Kasumi-1 (cell line): ENCODE measurements around the gene TBX2.
"Not testable (repeated sequence)": the region's sequence is repeated elsewhere in the genome, so short reads cannot be mapped to it uniquely, and the experiment has no call there.

ENCODE experiments used
- DNase-seq, 2 experiments: peaks; one replicate each; lab custom pipeline; 2025; lab: John Stamatoyannopoulos, UW

The TBX2 gene

GRCh38 chr17:61413661-61414126 lies 14.1 kb downstream of the TBX2 start:
- no peak for DNase-seq

- no peak for DNase-seq
These were observed 14.7 kb downstream of the TBX2 start for GRCh38 chr17:61414141-61414935.

GRCh38 chr17:61414936-61415251 lies 15.3 kb downstream of the TBX2 start:
- no peak for DNase-seq

- no peak for DNase-seq
These were observed 15.9 kb downstream of the TBX2 start for GRCh38 chr17:61415374-61416210.

- DNase-seq: no peak
These were observed 16.5 kb downstream of the TBX2 start for GRCh38 chr17:61416211-61416539.

- peak; percentile 74 to 86 for DNase-seq
These were observed 17.1 kb downstream of the TBX2 start for GRCh38 chr17:61416540-61417363.

GRCh38 chr17:61418449-61418848 lies 18.8 kb downstream of the TBX2 start:
- no peak for DNase-seq

GRCh38 chr17:61419496-61420046 lies 19.9 kb downstream of the TBX2 start:
- DNase-seq: no peak

GRCh38 chr17:61420052-61420451 lies 20.4 kb downstream of the TBX2 start:
- DNase-seq: no peak

- DNase-seq: no peak
These were observed 21.2 kb downstream of the TBX2 start for GRCh38 chr17:61420745-61421398.

GRCh38 chr17:61421460-61421859 lies 21.8 kb downstream of the TBX2 start:
- DNase-seq: no peak

- DNase-seq: no peak
These were observed 22.6 kb downstream of the TBX2 start for GRCh38 chr17:61422116-61422799.

- DNase-seq: no peak
These were observed 23.2 kb downstream of the TBX2 start for GRCh38 chr17:61422869-61423268.

- DNase-seq: no peak
These were observed 24.5 kb downstream of the TBX2 start for GRCh38 chr17:61423967-61424649.

GRCh38 chr17:61425682-61426481 lies 26.2 kb downstream of the TBX2 start:
- no peak for DNase-seq

- DNase-seq: no peak
These were observed 27.1 kb downstream of the TBX2 start for GRCh38 chr17:61426482-61427304.

GRCh38 chr17:61427567-61427966 lies 27.9 kb downstream of the TBX2 start:
- DNase-seq: no peak

- no peak for DNase-seq
These were observed 29.6 kb downstream of the TBX2 start for GRCh38 chr17:61429274-61429673.

- not testable (repeated sequence) for DNase-seq
These were observed 30.2 kb downstream of the TBX2 start for GRCh38 chr17:61429831-61430230.
